ENCODE results near the gene ESPNL. TPM values are rescaled to one million over a fixed set of nuclear protein-coding genes. Genes with fewer than 3 reads are reported as not detected.

ESPNL gene
- total RNA-seq, 1 experiment from 2014 or later = 1.1 TPM

GRCh38 chr2:238096311-238097011 lies 3.7 kb upstream of the ESPNL start (continued):
- TF ChIP-seq MLX (CRISPR knock-in tag; IDR thresholded peaks at IDR 0.05) (no peak), HMGA2 (CRISPR knock-in tag; IDR thresholded peaks at IDR 0.05) (no peak), ZNF512 (CRISPR knock-in tag; IDR thresholded peaks at IDR 0.05; ENCODE audit: borderline replicate concordance) (no peak), E2F1 (CRISPR knock-in tag; IDR thresholded peaks at IDR 0.05) (peak; percentile 80; the same call in 1 of the 2 replicates), CREB1 (CRISPR knock-in tag; IDR thresholded peaks at IDR 0.05) (peak; percentile 81), GABPB1 (CRISPR knock-in tag; IDR thresholded peaks at IDR 0.05) (no peak), ZNF281 (CRISPR knock-in tag; IDR thresholded peaks at IDR 0.05) (peak; percentile 63; the same call in 1 of the 2 replicates), ATF6 (CRISPR knock-in tag; IDR thresholded peaks at IDR 0.05) (no peak), TEAD1 (CRISPR knock-in tag; IDR thresholded peaks at IDR 0.05) (peak; percentile 89; the same call in 1 of the 2 replicates), RELA (CRISPR knock-in tag; IDR thresholded peaks at IDR 0.05; ENCODE audit: borderline replicate concordance) (no peak), SP1 (CRISPR knock-in tag; conservative IDR thresholded peaks at IDR 0.05) (peak; percentile 72), CDX4 (CRISPR knock-in tag; IDR thresholded peaks at IDR 0.05; ENCODE audit: borderline replicate concordance) (no peak), USF1 (CRISPR knock-in tag; IDR thresholded peaks at IDR 0.05) (peak; percentile 64), MXD4 (CRISPR knock-in tag; IDR thresholded peaks at IDR 0.05; ENCODE audit: borderline replicate concordance) (no peak), ZNF425 (CRISPR knock-in tag; conservative IDR thresholded peaks at IDR 0.05) (no peak), ZNF532 (CRISPR knock-in tag; IDR thresholded peaks at IDR 0.05; ENCODE audit: borderline replicate concordance) (peak; percentile 36; the same call in 1 of the 2 replicates), SMAD4 (CRISPR knock-in tag; IDR thresholded peaks at IDR 0.05) (peak; percentile 66; the same call in 1 of the 2 replicates), GTF2I (CRISPR knock-in tag; conservative IDR thresholded peaks at IDR 0.05) (no peak), ZNF232 (CRISPR knock-in tag; IDR thresholded peaks at IDR 0.05) (no peak), KAT7 (CRISPR knock-in tag; IDR thresholded peaks at IDR 0.05; ENCODE audit: borderline replicate concordance) (0 out of 2 replicates have a peak, but pooled peaks have one; percentile 39), ZMAT4 (CRISPR knock-in tag; IDR thresholded peaks at IDR 0.05) (no peak)

All from WTC11 (cell line).